Spleen (tissue), 13 donors: ENCODE results near the gene WWP2. TPM values are rescaled to one million over a fixed set of nuclear protein-coding genes. Genes with fewer than 3 reads are reported as not detected.
A peak's percentile ranks its signal among the peaks of the same experiment; 100 is the strongest.

Experiments
- DNase-seq: peaks from one replicate; pipeline ENCODE4 v3.0.0-alpha.2; 2020
- H3K27ac ChIP-seq, 8 donors: fragments of 200-600 bp; sonication (generic) in 7 of 8; 1 replicate in 4 of 8; 2 replicates in 4 of 8; pipeline versions ENCODE4 v1.5.0 to v1.8.0; 2016 to 2021; ENCODE audit warnings: inconsistent platforms in 4 of 8, mild to moderate bottlenecking in 4 of 8, moderate library complexity in 1 of 8
- H3K27me3 ChIP-seq, 7 donors: fragments of 200-600 bp; sonication (generic) in 6 of 7; replicated peaks in 1 of 7; 1 replicate in 4 of 7; 2 replicates in 3 of 7; pipeline versions ENCODE4 v1.5.0 to v1.8.0; 2016 to 2021; ENCODE audit warnings: inconsistent platforms in 3 of 7, mild to moderate bottlenecking in 1 of 7
- H3K36me3 ChIP-seq, 6 donors: fragments of 200-600 bp; sonication (generic) in 5 of 6; 1 replicate in 4 of 6; 2 replicates in 2 of 6; pipeline versions ENCODE4 v1.5.0 to v1.8.0; 2016 to 2021; ENCODE audit warnings: inconsistent platforms in 2 of 6
- H3K4me1 ChIP-seq, 6 donors: fragments of 200-600 bp; sonication (generic) in 5 of 6; 1 replicate in 3 of 6; 2 replicates in 3 of 6; pipeline versions ENCODE4 v1.5.0 to v1.8.0; 2016 to 2021; ENCODE audit warnings: inconsistent platforms in 3 of 6
- H3K4me3 ChIP-seq, 8 donors: fragments of 200-600 bp; sonication (generic) in 7 of 8; 1 replicate in 4 of 8; 2 replicates in 4 of 8; pipeline versions ENCODE4 v1.5.0 to v1.8.0; 2016 to 2021; ENCODE audit warnings: inconsistent platforms in 4 of 8, mild to moderate bottlenecking in 4 of 8, moderate library complexity in 2 of 8
- H3K9me3 ChIP-seq, 8 donors: fragments of 200-600 bp; sonication (generic) in 7 of 8; 1 replicate in 4 of 8; 2 replicates in 4 of 8; pipeline versions ENCODE4 v1.5.0 to v1.8.0; 2016 to 2021; ENCODE audit warnings: inconsistent platforms in 4 of 8
- CTCF ChIP-seq, 11 experiments: fragments of 200-600 bp in 7 of 11; fragments of 450-650 bp in 4 of 11; sonication (generic) in 4 of 11; IDR thresholded peaks in 8 of 11; conservative IDR thresholded peaks in 3 of 11; 1 replicate in 7 of 11; 2 replicates in 4 of 11; pipeline versions ENCODE4 v1.4.0 to v1.8.0; 2016 to 2021; ENCODE audit warnings: antibody characterized with exemption in 11 of 11, inconsistent platforms in 4 of 11, mild to moderate bottlenecking in 1 of 11
- POLR2A ChIP-seq, 3 donors: fragments of 450-650 bp; IDR thresholded peaks; one replicate each; pipeline ENCODE4 v1.5.1; 2017; ENCODE audit warnings: antibody characterized with exemption in 3 of 3, mild to moderate bottlenecking in 1 of 3
- POLR2AphosphoS5 ChIP-seq, 3 donors: sonication (generic); formaldehyde crosslinking; IDR thresholded peaks; one replicate each; pipeline ENCODE4 v1.5.1; 2017; ENCODE audit warnings: antibody characterized with exemption in 3 of 3
- WGBS, 5 donors: extraction: QIAGEN DNeasy Blood & Tissue Kit in 3 of 5; methylation state at CpG; one replicate each; pipeline versions ENCODE4 v1.1.5 to v1.1.7; 2013 to 2018; 5-methylcytosine and 5-hydroxymethylcytosine counted together
- intact Hi-C: fragments of 100-400 bp; cut with DNase I; formaldehyde crosslinking; loops from one replicate; pipeline ENCODE4 v1.15.0; 2023; ENCODE audit warnings: low total_unique reads
- long read RNA-seq, 2 donors: transcript quantifications; one replicate each; lab custom pipeline, GENCODE V29; 2026
- polyA plus RNA-seq, 3 donors: library from polyadenylated mRNA; stranded (reverse); fragments of 200-250 nt; gene quantifications; one replicate each; pipeline ENCODE4 v1.2.1, GENCODE V29; 2013
- total RNA-seq, 7 donors: library from RNA; depleted of rRNA in 3 of 7; stranded (reverse); fragments of >200 nt in 3 of 7; fragmentation: NEBNext Ultra II Directional in 4 of 7; extraction: Animal tissue kit (Norgen Biotek cat#: 25700) in 4 of 7; gene quantifications; one replicate each; pipeline versions ENCODE4 v1.1.0 to v1.2.1, GENCODE V29; 2016 to 2021
- donor health status: healthy with polysubstance abuse.
- donor health status: DM: no; HTN: no; CAD: no; lungs with moderate emphysema.
- donor health status: DM: no; HTN: no; CAD: no.
- donor health status: Bipolar disorder and iron deficiency.
- donor health status: healthy.
- donor health status: DM: no; HTN: no; CAD: no.
- donor health status: DM: yes; HTN: yes; CAD: no.

WWP2 gene
- total RNA-seq, result 100 to 1,000 TPM in 1 of 7 donors, 10 to 100 TPM in 6; 57.4 to 109 (median 74.6) TPM
- 10 to 100 TPM; 13.7 to 33.9 (median 18.9) TPM for polyA plus RNA-seq
- long read RNA-seq, donor 1, full-length matches to known transcripts, result 3 of 3 reads
- long read RNA-seq, donor 1, partial matches to known transcripts, result 0 of 3 reads
- long read RNA-seq, donor 1, other reads (novel, unspliced or antisense), result 0 of 3 reads
- long read RNA-seq, donor 2, full-length matches to known transcripts, result 1 of 1 reads
- long read RNA-seq, donor 2, partial matches to known transcripts, result 0 of 1 reads
- long read RNA-seq, donor 2, other reads (novel, unspliced or antisense), result 0 of 1 reads

- intact Hi-C loops, result no loop called here
- WGBS, 5 donors, result 0 to 1% (median 0%) methylated on average over 17 to 68 of the region's 68 CpGs
- DNase-seq, result peak; percentile 95
- Histone ChIP-seq H3K27ac (peak within 1 kb of the TSS; percentile 71 to 96 (median 93)), H3K9me3 (no peaks in the 10 kb centered on the region), H3K4me3 (peak within 1 kb of the TSS; percentile 74 to 93 (median 83)), H3K4me1 (peaks cover 10 to 54% (median 28%) of the 10 kb centered on the region in 6 donors), H3K36me3 (peaks cover 0 to 11% (median 0%) of the 10 kb centered on the region in 6 donors), H3K27me3 (no peaks in the 10 kb centered on the region)
- peak in 4 of 11 experiments; percentile 5 to 10 (median 9) for TF ChIP-seq CTCF (IDR thresholded peaks at IDR 0.05 in 8 of 11, conservative IDR thresholded peaks at IDR 0.05 in 3 of 11)
- TF ChIP-seq POLR2AphosphoS5 (IDR thresholded peaks at IDR 0.05), result peak; percentile 91 to 94 (median 93)
- peak; percentile 47 to 84 (median 64) for TF ChIP-seq POLR2A (IDR thresholded peaks at IDR 0.05)
These were observed at the start of gene WWP2 for GRCh38 chr16:69761983-69762813. TSS of gene WWP2 (plus strand) at chr16:69762332. CDS start at chr16:69787011, 24,679 bp downstream.

GRCh38 chr16:69712914-69713581 is 49.1 kb upstream of the WWP2 start:
- DNase-seq, result no peak
- Histone ChIP-seq H3K27ac (no peak overlapping the region), H3K27me3 (no peaks in the 10 kb centered on the region), H3K4me3 (no peak overlapping the region), H3K4me1 (peaks cover 0 to 4% (median 0%) of the 10 kb centered on the region in 6 donors), H3K36me3 (peaks cover 0 to 86% (median 8%) of the 10 kb centered on the region in 6 donors), H3K9me3 (no peaks in the 10 kb centered on the region)
- intact Hi-C loops, result no loop called here
- 89 to 98% (median 93%) methylated on average over 9 of the region's 9 CpGs for WGBS, 5 donors
- TF ChIP-seq POLR2AphosphoS5 (IDR thresholded peaks at IDR 0.05) (no peak), CTCF (IDR thresholded peaks at IDR 0.05 in 8 of 11, conservative IDR thresholded peaks at IDR 0.05 in 3 of 11) (no peak), POLR2A (IDR thresholded peaks at IDR 0.05) (no peak)

- no peak for DNase-seq
- no peak overlapping the region for H3K27ac ChIP-seq
- H3K4me1 ChIP-seq, result no peaks in the 10 kb centered on the region
- 88 to 94% (median 91%) methylated on average over 6 of the region's 6 CpGs for WGBS, 5 donors
- H3K36me3 ChIP-seq, result peaks cover 0 to 64% (median 9%) of the 10 kb centered on the region in 6 donors
- H3K27me3 ChIP-seq, result no peaks in the 10 kb centered on the region
- no peak overlapping the region for H3K4me3 ChIP-seq
- no peaks in the 10 kb centered on the region for H3K9me3 ChIP-seq
- no peak for TF ChIP-seq POLR2AphosphoS5 (IDR thresholded peaks at IDR 0.05)
- TF ChIP-seq CTCF (IDR thresholded peaks at IDR 0.05 in 8 of 11, conservative IDR thresholded peaks at IDR 0.05 in 3 of 11), result no peak
- TF ChIP-seq POLR2A (IDR thresholded peaks at IDR 0.05), result no peak
- intact Hi-C loops, result no loop called here
These were observed 45.1 kb upstream of the WWP2 start for GRCh38 chr16:69717066-69717465.
